ENCODE measurements around the gene SRM.

DNA sequence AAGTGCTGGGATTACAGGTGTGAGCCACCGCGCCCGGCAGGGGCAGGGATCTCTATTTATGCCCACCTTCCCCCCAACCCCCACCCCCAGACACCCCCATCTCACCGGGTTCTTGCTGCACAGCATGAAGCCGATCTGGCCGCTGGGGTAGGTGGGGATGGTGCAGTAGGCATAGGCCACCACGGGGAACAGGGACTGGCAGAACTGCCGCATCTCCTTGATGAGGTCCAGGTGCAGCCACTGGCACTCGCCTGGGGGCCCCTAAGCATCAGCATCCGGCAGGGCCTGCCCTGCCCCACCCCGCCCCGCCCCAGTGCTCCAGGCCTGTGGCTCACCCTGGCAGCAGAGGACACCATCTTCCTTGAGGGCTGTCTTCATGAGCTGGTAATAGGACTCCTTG lies 4.1 kb downstream of the SRM start:
- TF ChIP-seq, protein P1, sequence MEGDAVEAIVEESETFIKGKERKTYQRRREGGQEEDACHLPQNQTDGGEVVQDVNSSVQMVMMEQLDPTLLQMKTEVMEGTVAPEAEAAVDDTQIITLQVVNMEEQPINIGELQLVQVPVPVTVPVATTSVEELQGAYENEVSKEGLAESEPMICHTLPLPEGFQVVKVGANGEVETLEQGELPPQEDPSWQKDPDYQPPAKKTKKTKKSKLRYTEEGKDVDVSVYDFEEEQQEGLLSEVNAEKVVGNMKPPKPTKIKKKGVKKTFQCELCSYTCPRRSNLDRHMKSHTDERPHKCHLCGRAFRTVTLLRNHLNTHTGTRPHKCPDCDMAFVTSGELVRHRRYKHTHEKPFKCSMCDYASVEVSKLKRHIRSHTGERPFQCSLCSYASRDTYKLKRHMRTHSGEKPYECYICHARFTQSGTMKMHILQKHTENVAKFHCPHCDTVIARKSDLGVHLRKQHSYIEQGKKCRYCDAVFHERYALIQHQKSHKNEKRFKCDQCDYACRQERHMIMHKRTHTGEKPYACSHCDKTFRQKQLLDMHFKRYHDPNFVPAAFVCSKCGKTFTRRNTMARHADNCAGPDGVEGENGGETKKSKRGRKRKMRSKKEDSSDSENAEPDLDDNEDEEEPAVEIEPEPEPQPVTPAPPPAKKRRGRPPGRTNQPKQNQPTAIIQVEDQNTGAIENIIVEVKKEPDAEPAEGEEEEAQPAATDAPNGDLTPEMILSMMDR (IDR thresholded peaks at IDR 0.05; ENCODE audit: low read depth, low read length, missing input control), result no peak
- TF ChIP-seq, protein P2, sequence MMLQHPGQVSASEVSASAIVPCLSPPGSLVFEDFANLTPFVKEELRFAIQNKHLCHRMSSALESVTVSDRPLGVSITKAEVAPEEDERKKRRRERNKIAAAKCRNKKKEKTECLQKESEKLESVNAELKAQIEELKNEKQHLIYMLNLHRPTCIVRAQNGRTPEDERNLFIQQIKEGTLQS (IDR thresholded peaks at IDR 0.05), result no peak
- no peak for TF ChIP-seq SP1 (IDR thresholded peaks at IDR 0.05)

Data from liver (tissue), 3 donors.